ENCODE data around the gene CYB561A3. TPM values are rescaled to one million over a fixed set of nuclear protein-coding genes. Genes with fewer than 3 reads are reported as not detected.

Gene CYB561A3
- total RNA-seq, 2 donors from 2014 or later = 46.5 to 62.3 TPM

GRCh38 chr11:61332797-61333549 lies 28.7 kb downstream of the CYB561A3 start, which contains the start of the genes DDB1 and TKFC:
Gene DDB1 (minus strand): TSS chr11:61333105. CDS start chr11:61332968, 137 bp downstream.
Gene TKFC (plus strand): TSS chr11:61333228. CDS start chr11:61334729, 1,501 bp downstream.
- Mint-ChIP-seq H3K36me3 (ENCODE audit: low read depth) (peaks cover 58% of the 10 kb centered on the region), H3K4me1 (peaks cover 33% of the 10 kb centered on the region), H3K27ac (peak within 1 kb of the TSS; percentile 99), H3K27me3 (no peaks in the 10 kb centered on the region), H3K4me3 (peak within 1 kb of the TSS; percentile 98), H3K9me3 (no peaks in the 10 kb centered on the region)
- ATAC-seq (replicated peaks) = peak; percentile 96

GRCh38 chr11:61332281-61332796 lies 29.3 kb downstream of the CYB561A3 start:
- no peak for ATAC-seq (replicated peaks)
- Mint-ChIP-seq H3K9me3 (no peaks in the 10 kb centered on the region), H3K36me3 (ENCODE audit: low read depth) (peaks cover 65% of the 10 kb centered on the region), H3K4me3 (peak overlapping the region; percentile 98), H3K4me1 (peaks cover 38% of the 10 kb centered on the region), H3K27me3 (no peaks in the 10 kb centered on the region), H3K27ac (peak overlapping the region; percentile 99)

- peaks cover 72% of the 10 kb centered on the region for H3K36me3 Mint-ChIP-seq (ENCODE audit: low read depth)
- ATAC-seq (replicated peaks) = no peak
These were observed 30.0 kb downstream of the CYB561A3 start for GRCh38 chr11:61331651-61332050.

GRCh38 chr11:61329871-61330270 lies 31.8 kb downstream of the CYB561A3 start:
- Mint-ChIP-seq H3K9me3 (no peaks in the 10 kb centered on the region), H3K36me3 (ENCODE audit: low read depth) (peaks cover 89% of the 10 kb centered on the region), H3K4me1 (peaks cover 38% of the 10 kb centered on the region), H3K27ac (peak overlapping the region; percentile 99), H3K27me3 (no peaks in the 10 kb centered on the region), H3K4me3 (peak overlapping the region; percentile 98)
- ATAC-seq (replicated peaks) = no peak

More at GRCh38 chr11:61331651-61332050, 30.0 kb downstream of the CYB561A3 start:
- no peaks in the 10 kb centered on the region for H3K9me3 Mint-ChIP-seq
- peak overlapping the region; percentile 98 for H3K4me3 Mint-ChIP-seq
- H3K27ac Mint-ChIP-seq = peak overlapping the region; percentile 99
- peaks cover 38% of the 10 kb centered on the region for H3K4me1 Mint-ChIP-seq
- H3K27me3 Mint-ChIP-seq = no peaks in the 10 kb centered on the region

GRCh38 chr11:61328351-61328750 lies 33.3 kb downstream of the CYB561A3 start:
- Mint-ChIP-seq H3K9me3 (no peaks in the 10 kb centered on the region), H3K27ac (no peak overlapping the region), H3K27me3 (no peaks in the 10 kb centered on the region), H3K4me1 (peaks cover 35% of the 10 kb centered on the region), H3K36me3 (ENCODE audit: low read depth) (peaks cover 100% of the 10 kb centered on the region), H3K4me3 (no peak overlapping the region)
- no peak for ATAC-seq (replicated peaks)

GRCh38 chr11:61327669-61328071 lies 34.0 kb downstream of the CYB561A3 start:
- Mint-ChIP-seq H3K27me3 (no peaks in the 10 kb centered on the region), H3K4me1 (peaks cover 35% of the 10 kb centered on the region), H3K9me3 (no peaks in the 10 kb centered on the region), H3K27ac (no peak overlapping the region), H3K4me3 (no peak overlapping the region), H3K36me3 (ENCODE audit: low read depth) (peaks cover 100% of the 10 kb centered on the region)
- no peak for ATAC-seq (replicated peaks)

- Mint-ChIP-seq H3K4me3 (no peak overlapping the region), H3K9me3 (no peaks in the 10 kb centered on the region), H3K27ac (no peak overlapping the region), H3K36me3 (ENCODE audit: low read depth) (peaks cover 100% of the 10 kb centered on the region), H3K27me3 (no peaks in the 10 kb centered on the region), H3K4me1 (peaks cover 20% of the 10 kb centered on the region)
- no peak for ATAC-seq (replicated peaks)
These were observed 35.9 kb downstream of the CYB561A3 start for GRCh38 chr11:61325649-61326414.

GRCh38 chr11:61315260-61315659 lies 46.4 kb downstream of the CYB561A3 start:
- Mint-ChIP-seq H3K27ac (no peak overlapping the region), H3K36me3 (ENCODE audit: low read depth) (peaks cover 29% of the 10 kb centered on the region), H3K27me3 (no peaks in the 10 kb centered on the region), H3K4me1 (no peaks in the 10 kb centered on the region), H3K4me3 (no peak overlapping the region), H3K9me3 (no peaks in the 10 kb centered on the region)
- no peak for ATAC-seq (replicated peaks)

- no peaks in the 10 kb centered on the region for H3K4me1 Mint-ChIP-seq
- H3K27me3 Mint-ChIP-seq = no peaks in the 10 kb centered on the region
- ATAC-seq (replicated peaks) = no peak
- H3K27ac Mint-ChIP-seq = no peak overlapping the region
- no peaks in the 10 kb centered on the region for H3K9me3 Mint-ChIP-seq
- no peak overlapping the region for H3K4me3 Mint-ChIP-seq
- H3K36me3 Mint-ChIP-seq (ENCODE audit: low read depth) = no peaks in the 10 kb centered on the region
These were observed 50.9 kb downstream of the CYB561A3 start for GRCh38 chr11:61310749-61311148.

GRCh38 chr11:61309739-61310138 lies 51.9 kb downstream of the CYB561A3 start:
- no peaks in the 10 kb centered on the region for H3K4me1 Mint-ChIP-seq
- H3K9me3 Mint-ChIP-seq = no peaks in the 10 kb centered on the region
- H3K4me3 Mint-ChIP-seq = no peak overlapping the region
- ATAC-seq (replicated peaks) = peak; percentile 74
- no peaks in the 10 kb centered on the region for H3K27me3 Mint-ChIP-seq
- H3K27ac Mint-ChIP-seq = no peak overlapping the region
- H3K36me3 Mint-ChIP-seq (ENCODE audit: low read depth) = no peaks in the 10 kb centered on the region

- no peaks in the 10 kb centered on the region for H3K9me3 Mint-ChIP-seq
- no peaks in the 10 kb centered on the region for H3K4me1 Mint-ChIP-seq
- H3K4me3 Mint-ChIP-seq = no peak overlapping the region
- ATAC-seq (replicated peaks) = no peak
- no peaks in the 10 kb centered on the region for H3K36me3 Mint-ChIP-seq (ENCODE audit: low read depth)
- no peak overlapping the region for H3K27ac Mint-ChIP-seq
- H3K27me3 Mint-ChIP-seq = no peaks in the 10 kb centered on the region
These were observed 52.5 kb downstream of the CYB561A3 start for GRCh38 chr11:61309141-61309540.

GRCh38 chr11:61307354-61307753 lies 54.3 kb downstream of the CYB561A3 start:
- no peak overlapping the region for H3K27ac Mint-ChIP-seq
- no peaks in the 10 kb centered on the region for H3K9me3 Mint-ChIP-seq
- no peaks in the 10 kb centered on the region for H3K36me3 Mint-ChIP-seq (ENCODE audit: low read depth)
- no peak for ATAC-seq (replicated peaks)
- H3K27me3 Mint-ChIP-seq = no peaks in the 10 kb centered on the region
- no peaks in the 10 kb centered on the region for H3K4me1 Mint-ChIP-seq
- H3K4me3 Mint-ChIP-seq = no peak overlapping the region

GRCh38 chr11:61306221-61306620 lies 55.5 kb downstream of the CYB561A3 start:
- no peak overlapping the region for H3K27ac Mint-ChIP-seq
- H3K4me1 Mint-ChIP-seq = no peaks in the 10 kb centered on the region
- no peak for ATAC-seq (replicated peaks)
- no peaks in the 10 kb centered on the region for H3K9me3 Mint-ChIP-seq
- no peaks in the 10 kb centered on the region for H3K27me3 Mint-ChIP-seq
- no peaks in the 10 kb centered on the region for H3K36me3 Mint-ChIP-seq (ENCODE audit: low read depth)
- H3K4me3 Mint-ChIP-seq = no peak overlapping the region

- no peaks in the 10 kb centered on the region for H3K36me3 Mint-ChIP-seq (ENCODE audit: low read depth)
- no peak for ATAC-seq (replicated peaks)
- H3K27ac Mint-ChIP-seq = no peak overlapping the region
- H3K4me1 Mint-ChIP-seq = peaks cover 1% of the 10 kb centered on the region
- H3K9me3 Mint-ChIP-seq = no peaks in the 10 kb centered on the region
- H3K4me3 Mint-ChIP-seq = no peak overlapping the region
- H3K27me3 Mint-ChIP-seq = no peaks in the 10 kb centered on the region
These were observed 56.3 kb downstream of the CYB561A3 start for GRCh38 chr11:61305417-61305816.

Data from activated T-helper 17 cell treated with anti-CD3 and anti-CD28 coated beads, Interleukin-2, amount 50 U/mL, for 72 hours (primary cell).